Measurements from ENCODE around the gene NUP98.
A peak's percentile ranks its signal among the peaks of the same experiment; 100 is the strongest.

NUP98 gene

GRCh38 chr11:3797329-3798090, at the start of gene NUP98:
Gene NUP98, minus strand, starts transcription at chr11:3797554. Its CDS starts 15,437 bp downstream, at chr11:3782117.
- intact Hi-C loops (cut with DNase I): loop anchor here (2.0 kb wide), 1 partner anchor 43 kb away; the partner anchor contains the start of gene RHOG

DNA sequence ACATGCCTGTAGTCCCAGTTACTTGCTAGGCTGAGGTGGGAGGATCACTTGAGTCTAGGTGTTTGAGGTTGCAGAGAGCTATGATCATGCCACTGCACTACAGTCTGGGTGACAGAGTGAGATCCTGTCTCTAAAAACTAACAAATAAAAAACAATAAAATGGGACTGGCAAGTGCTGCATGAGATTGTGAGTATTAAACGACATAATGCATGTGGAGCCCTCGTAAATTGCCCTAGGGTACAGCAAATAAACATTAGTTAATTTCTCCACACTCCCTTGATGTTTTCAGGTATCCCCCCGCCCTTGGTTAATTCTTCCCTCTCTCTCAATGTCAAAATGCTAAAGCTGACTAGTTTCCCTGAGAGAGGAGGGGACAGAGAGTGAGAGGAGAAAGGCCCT, 48.3 kb upstream of the NUP98 start:
- no peak for DNase-seq
- intact Hi-C loops (cut with DNase I): no loop called here

More at GRCh38 chr11:3797329-3798090, at the start of gene NUP98:
- DNase-seq: peak; percentile 99 to 100 (median 99)

DNA sequence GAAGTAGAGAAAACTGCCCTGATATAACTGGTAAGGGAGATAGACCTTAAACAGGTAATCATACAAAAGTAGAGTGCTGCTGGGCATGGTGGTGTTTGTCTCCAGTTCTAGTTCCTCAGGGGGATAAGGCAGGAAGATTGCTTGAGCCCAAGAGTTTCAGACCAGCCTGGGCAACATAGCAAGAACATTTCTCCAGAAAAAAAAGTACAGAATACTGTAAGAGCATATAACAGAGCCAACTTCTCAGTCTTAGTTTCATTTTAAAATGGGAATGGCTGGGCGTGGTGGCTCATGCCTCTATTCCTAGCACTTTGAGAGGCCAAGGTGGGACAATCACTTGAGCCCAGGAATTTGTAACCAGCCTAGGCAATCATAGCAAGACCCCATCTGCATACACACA, 47.9 kb upstream of the NUP98 start:
- no peak for DNase-seq
- intact Hi-C loops (cut with DNase I): no loop called here

- intact Hi-C loops (cut with DNase I): no loop called here
- DNase-seq: no peak
Observed at GRCh38 chr11:3843326-3843725, 46.0 kb upstream of the NUP98 start.

DNA sequence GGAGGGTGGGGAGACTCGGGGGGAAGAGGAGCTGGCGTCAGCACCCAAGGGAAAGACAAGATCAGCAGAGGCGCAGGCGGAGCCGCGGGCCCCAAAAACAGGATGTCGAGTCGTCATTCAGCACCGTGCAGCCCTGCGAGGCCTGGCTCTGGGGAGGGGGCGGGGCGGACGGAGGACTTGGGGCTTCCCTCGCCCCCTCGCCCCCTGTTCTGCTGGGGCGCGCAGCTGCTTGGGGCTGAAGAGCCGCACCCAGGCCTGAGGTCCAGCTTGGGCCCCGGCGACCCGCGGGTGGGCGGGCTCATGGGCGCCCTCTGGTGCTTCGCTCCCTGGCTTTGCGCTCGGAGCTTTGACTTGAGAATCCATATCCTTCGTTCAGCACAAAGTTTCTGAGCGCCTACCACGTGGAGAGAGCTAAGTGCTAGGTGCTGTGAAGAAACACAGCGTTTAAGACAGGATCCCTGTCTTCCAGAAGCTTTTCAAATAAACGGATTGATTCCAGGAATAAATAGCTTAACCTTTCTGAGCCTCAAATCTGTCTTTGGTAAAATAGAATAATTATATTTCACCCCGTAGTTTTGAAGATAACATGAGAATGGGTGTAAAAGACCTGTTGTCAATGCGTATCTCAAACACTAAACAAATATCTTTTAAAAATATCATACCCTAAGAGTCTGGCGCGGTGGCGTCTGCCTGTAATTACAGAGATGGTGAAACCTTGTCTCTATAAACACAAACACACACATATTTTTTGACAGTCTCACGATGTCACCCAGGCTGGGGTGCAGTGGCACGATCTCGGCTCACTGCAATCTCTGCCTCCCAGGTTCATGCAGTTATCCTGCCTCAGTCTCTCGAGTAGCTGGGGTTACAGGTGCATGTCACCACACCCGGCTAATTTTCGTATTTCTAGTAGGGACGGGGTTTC, 44.3 kb upstream of the NUP98 start:
- intact Hi-C loops (cut with DNase I): loop anchor here (1.0 to 2.0 kb wide), 2 partner anchors 14 to 45 kb away; partner anchors contain the start of genes NUP98 and STIM1
- peak; percentile 75 to 97 (median 86) for DNase-seq

DNA sequence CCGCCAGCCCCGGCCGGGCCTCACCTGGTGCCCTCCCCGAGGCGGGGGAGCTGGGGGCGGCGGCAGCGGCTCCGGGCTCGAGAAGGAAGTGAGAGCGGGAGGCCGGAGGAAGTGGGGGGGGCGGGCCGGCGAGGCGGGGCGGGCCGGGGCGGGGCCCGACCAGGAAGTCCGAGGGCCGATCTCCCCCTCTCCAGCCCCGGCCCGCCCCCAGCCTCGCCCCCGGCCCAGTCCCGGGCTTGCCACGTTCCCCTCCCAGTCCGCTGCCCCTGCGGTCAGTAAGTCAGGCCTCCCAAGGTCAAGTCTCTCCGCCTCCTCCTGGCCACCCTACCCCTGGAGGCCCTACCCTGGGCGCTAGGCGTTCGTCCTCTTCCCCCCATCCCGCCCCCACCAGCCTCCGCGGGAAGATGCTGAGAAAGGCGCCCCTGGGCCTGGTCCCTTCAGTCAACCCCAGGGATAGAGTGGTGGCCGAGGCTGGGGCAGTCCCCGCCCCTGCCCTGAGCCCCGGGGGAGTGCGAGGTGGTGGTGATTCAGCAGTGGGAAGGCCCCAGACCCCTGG, 43.6 kb upstream of the NUP98 start, which contains the start of gene RHOG:
Gene RHOG (minus strand): TSS at position 90 of the 556 bp plus-strand sequence. CDS start 12,821 bp downstream, outside the sequence.
- DNase-seq: peak in 9 of 10 donors; percentile 53 to 95 (median 68)
- intact Hi-C loops (cut with DNase I): loop anchor here (1.0 to 2.0 kb wide), 2 partner anchors 14 to 44 kb away; partner anchors contain the start of genes NUP98 and STIM1

DNA sequence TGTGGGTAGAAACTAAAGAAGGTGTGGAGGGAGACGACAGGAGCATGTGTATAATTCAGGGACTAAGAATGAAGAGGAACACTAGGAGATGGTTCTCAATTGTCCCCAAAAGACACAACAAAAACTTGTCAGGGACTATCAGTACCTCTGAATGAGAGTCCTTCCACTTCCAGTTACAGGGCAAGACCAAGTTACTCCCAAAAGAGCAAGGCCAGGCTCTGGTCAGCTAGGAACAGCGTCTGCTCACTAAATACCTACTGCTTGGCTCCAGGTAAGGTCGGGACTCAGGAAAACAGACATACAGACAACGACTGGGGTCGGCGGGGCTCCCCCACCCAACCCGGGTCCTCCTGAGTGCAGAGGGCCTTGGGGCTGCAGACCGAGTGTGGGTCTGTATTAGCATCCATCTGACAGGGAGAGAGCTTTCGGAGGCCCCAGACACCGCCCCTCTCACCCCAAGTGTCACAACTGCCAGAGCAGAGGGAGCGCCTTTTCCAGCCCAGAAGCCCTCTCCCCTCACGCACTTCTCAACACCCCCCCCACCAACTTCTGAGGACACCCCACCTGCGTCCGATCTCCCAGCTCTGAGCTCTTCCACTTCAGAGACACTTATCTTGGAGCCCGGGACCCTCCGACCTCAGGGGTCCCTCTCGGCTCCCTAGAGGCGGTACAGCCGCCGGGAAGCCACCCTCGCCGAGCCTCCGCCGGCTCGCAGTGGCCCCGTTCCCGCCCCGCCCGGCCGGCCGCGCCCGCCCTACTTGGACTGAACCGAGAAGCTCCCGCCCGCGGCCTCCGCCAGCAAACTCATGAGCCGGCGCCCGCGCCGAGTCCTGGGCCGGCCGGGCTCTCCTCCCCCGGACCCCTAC, 42.9 kb upstream of the NUP98 start:
- intact Hi-C loops (cut with DNase I): loop anchor here (2.0 kb wide), 1 partner anchor 43 kb away; the partner anchor contains the start of gene NUP98
- DNase-seq: no peak

GRCh38 chr11:3838504-3838903, 41.1 kb upstream of the NUP98 start:
- intact Hi-C loops (cut with DNase I): no loop called here
- no peak for DNase-seq

DNA sequence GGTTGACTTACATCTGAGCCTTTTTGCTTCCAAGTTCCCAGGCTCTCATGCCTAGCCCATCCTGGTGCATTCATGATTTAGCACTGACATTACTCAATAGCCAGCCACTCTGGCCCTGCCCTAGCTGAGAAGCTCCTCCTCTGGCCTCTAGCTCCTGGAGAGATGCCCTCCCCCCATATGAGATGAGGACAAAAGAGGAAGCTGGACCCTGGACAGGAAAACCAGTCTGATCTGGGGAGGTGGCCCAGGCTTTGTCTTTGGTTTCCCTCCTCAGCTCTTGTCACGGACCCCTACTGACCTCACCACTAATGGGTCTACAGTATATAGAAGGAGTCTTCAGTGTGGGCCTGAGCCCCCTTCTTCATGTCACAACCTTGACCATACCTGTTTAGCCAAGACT, 40.4 kb upstream of the NUP98 start:
- peak in 3 of 10 donors; percentile 20 to 86 (median 42) for DNase-seq
- intact Hi-C loops (cut with DNase I): no loop called here

DNA sequence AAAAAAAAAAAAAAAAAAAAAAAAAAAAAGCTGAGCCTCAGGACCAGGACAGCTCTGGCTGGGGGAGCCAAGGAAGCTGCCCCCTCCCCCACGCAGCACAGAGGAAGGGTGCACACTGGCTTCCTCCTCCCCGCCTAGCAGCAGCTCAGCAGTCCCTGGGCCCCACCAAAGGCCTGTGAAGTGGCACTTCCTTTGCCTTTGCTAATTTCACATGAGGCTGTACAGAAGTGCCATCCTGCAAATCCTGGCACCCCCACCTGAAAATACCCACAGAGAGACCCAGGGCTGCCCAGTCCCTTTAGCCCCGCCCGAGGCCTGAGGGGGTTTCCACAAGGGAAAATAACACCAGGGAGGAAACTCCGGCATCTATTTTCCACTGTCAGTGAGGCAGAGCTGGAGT, 39.5 kb upstream of the NUP98 start:
- peak in 1 of 10 donors; percentile 84 for DNase-seq
- intact Hi-C loops (cut with DNase I): no loop called here

GRCh38 chr11:3835751-3836150, 38.4 kb upstream of the NUP98 start:
- intact Hi-C loops (cut with DNase I): no loop called here
- peak in 5 of 10 donors; percentile 38 to 87 (median 60) for DNase-seq

GRCh38 chr11:3834664-3835461, 37.5 kb upstream of the NUP98 start:
- DNase-seq: peak in 3 of 10 donors; percentile 28 to 83 (median 33)
- intact Hi-C loops (cut with DNase I): no loop called here

DNA sequence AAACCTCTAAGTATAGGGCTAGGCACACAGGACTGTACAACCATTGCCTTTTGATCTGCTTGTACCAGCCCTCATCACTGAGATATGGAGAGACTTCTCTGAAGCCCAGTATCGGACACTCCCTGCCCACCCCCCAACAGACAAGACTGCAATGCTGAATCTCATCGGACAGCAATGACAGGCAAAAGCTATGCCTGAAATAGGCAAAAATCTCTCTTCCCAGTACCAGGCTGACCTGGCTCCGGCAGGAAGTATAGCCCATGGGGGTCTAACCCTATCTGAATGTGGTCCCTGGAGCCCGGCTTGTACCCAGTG, 37.0 kb upstream of the NUP98 start:
- intact Hi-C loops (cut with DNase I): no loop called here
- DNase-seq: no peak

DNA sequence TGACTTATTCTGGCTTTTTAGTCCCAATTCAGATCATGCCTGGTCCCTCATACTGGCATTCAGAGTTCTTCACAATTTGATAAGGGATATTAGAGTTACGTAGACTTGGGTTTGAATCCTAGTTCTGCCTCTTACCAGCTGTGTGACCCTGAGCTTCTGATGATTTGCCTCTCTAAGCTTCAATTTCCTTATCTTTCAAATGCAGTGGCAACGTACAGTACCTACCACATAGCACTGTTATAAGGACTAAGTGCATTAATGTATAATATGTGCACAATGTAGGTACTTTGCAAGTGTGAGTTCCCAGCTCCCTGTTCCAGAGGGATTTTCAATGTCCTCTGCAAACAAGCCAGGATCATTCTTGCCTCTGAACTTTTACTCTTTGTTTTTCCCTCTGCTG, 36.1 kb upstream of the NUP98 start:
- intact Hi-C loops (cut with DNase I): no loop called here
- no peak for DNase-seq

DNA sequence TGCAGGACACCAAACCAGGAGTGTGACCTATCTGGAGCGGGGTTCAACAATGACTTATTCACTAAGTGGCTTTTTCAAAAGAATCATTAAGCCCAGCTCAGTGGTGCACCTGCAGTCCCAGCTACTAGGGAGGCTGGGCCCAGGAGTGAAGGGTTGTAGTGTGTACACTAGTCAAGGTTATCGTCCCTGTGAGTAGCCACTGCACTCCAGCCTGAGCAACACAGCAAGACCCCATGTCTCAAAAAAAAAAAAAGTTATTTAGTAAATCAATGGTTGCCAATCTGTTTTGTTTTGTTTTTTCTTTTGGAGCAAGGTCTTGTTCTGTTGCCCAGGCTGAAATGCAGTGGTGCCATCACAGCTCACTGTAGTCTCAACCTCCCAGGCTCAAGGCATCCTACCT, 35.5 kb upstream of the NUP98 start:
- intact Hi-C loops (cut with DNase I): no loop called here
- DNase-seq: peak in 1 of 10 donors; percentile 25

GRCh38 chr11:3831378-3832239, 34.3 kb upstream of the NUP98 start:
- DNase-seq: peak in 1 of 10 donors; percentile 82
- intact Hi-C loops (cut with DNase I): no loop called here

GRCh38 chr11:3830730-3831129, 33.4 kb upstream of the NUP98 start:
- intact Hi-C loops (cut with DNase I): no loop called here
- DNase-seq: no peak

GRCh38 chr11:3830088-3830487, 32.7 kb upstream of the NUP98 start:
- intact Hi-C loops (cut with DNase I): no loop called here
- no peak for DNase-seq
